Brain microvascular endothelial cell (primary cell): ENCODE results near the gene RBM27.
A peak's percentile ranks its signal among the peaks of the same experiment; 100 is the strongest.
"Not testable (repeated sequence)": the region's sequence is repeated elsewhere in the genome, so short reads cannot be mapped to it uniquely, and the experiment has no call there.

Experiments
- DNase-seq: peaks from one replicate; pipeline ENCODE4 v3.0.0-alpha.2; 2020
- H3K27ac ChIP-seq: fragments of 250-450 bp; sonication (Bioruptor Pico); 2 replicates; pipeline ENCODE4 v1.5.1; 2020; ENCODE audit warnings: mild to moderate bottlenecking, moderate library complexity
- H3K27me3 ChIP-seq: fragments of 250-450 bp; sonication (Bioruptor Pico); replicated peaks from 2 replicates; pipeline ENCODE4 v1.5.1; 2020; ENCODE audit warnings: mild to moderate bottlenecking
- H3K36me3 ChIP-seq: fragments of 250-450 bp; sonication (Bioruptor Pico); replicated peaks from 2 replicates; pipeline ENCODE4 v1.5.1; 2020; ENCODE audit warnings: mild to moderate bottlenecking
- H3K4me3 ChIP-seq: 2 replicates; pipeline ENCODE4 v1.5.1; 2011; ENCODE audit warnings: low read depth, mild to moderate bottlenecking, control low read depth, low read length, moderate library complexity
- in situ Hi-C: cut with HindIII; loops from 2 replicates; pipeline ENCODE4 v1.10.0; 2017; ENCODE audit warnings: low sequenced_read_pairs, low pct_ligation_motif_present
- TF ChIP-seq, protein P1 (sequence below): IDR thresholded peaks from 2 replicates; pipeline ENCODE4 v1.5.1; 2011; ENCODE audit warnings: low read depth, mild to moderate bottlenecking, moderate library complexity, low read length, control low read depth, inconsistent platforms; ENCODE audit errors: missing control alignments

Gene RBM27

DNA sequence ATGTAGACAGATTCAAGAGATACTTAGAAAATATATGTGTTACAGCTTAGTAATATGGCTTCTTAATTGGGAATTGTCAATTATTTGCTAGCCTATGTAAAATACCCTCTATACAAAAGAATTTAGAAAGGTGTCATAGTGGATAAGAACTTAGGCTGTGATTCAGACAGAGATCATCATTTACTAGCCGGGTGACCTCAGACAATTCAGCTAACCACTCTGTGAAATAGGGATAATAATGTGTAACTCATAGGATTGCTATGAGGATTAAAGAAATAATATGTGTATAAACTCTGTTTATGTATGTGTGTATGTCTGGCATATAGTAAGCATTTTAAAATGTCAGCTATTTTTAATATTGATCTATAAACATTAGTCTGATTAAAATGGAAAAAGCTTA, 15.0 kb upstream of the RBM27 start:
- in situ Hi-C loops: no loop called here
- peak; percentile 51 for DNase-seq
- H3K27ac ChIP-seq: no peak overlapping the region
- H3K36me3 ChIP-seq: no peaks in the 10 kb centered on the region
- no peak overlapping the region for H3K4me3 ChIP-seq
- TF ChIP-seq, protein P1, sequence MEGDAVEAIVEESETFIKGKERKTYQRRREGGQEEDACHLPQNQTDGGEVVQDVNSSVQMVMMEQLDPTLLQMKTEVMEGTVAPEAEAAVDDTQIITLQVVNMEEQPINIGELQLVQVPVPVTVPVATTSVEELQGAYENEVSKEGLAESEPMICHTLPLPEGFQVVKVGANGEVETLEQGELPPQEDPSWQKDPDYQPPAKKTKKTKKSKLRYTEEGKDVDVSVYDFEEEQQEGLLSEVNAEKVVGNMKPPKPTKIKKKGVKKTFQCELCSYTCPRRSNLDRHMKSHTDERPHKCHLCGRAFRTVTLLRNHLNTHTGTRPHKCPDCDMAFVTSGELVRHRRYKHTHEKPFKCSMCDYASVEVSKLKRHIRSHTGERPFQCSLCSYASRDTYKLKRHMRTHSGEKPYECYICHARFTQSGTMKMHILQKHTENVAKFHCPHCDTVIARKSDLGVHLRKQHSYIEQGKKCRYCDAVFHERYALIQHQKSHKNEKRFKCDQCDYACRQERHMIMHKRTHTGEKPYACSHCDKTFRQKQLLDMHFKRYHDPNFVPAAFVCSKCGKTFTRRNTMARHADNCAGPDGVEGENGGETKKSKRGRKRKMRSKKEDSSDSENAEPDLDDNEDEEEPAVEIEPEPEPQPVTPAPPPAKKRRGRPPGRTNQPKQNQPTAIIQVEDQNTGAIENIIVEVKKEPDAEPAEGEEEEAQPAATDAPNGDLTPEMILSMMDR: no peak
- no peaks in the 10 kb centered on the region for H3K27me3 ChIP-seq

DNA sequence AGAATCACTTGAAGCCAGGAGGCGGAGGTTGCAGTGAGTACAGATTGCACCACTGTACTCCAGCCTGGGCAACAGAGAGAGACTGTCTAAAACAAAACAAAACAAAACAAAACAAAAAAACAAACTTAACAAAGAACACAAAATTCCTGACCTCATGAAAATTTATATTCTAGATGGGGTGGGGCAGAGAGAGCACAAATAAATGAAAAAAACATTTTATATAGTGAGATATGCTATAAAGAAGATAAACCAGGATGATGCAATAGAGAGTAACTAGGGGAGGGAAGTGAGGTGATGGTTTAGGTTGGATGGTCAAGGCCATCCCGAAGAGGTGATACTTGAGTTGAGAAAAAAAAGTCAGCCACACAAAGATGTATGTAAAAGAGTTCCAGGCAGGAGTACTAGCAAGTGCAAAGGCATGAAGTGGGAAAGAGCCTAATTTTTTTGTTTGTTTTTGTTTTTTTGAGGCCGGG, 10.8 kb upstream of the RBM27 start:
- no peaks in the 10 kb centered on the region for H3K27me3 ChIP-seq
- TF ChIP-seq, protein P1: no peak
- no peak overlapping the region for H3K27ac ChIP-seq
- no peak overlapping the region for H3K4me3 ChIP-seq
- in situ Hi-C loops: no loop called here
- DNase-seq: no peak
- no peaks in the 10 kb centered on the region for H3K36me3 ChIP-seq

DNA sequence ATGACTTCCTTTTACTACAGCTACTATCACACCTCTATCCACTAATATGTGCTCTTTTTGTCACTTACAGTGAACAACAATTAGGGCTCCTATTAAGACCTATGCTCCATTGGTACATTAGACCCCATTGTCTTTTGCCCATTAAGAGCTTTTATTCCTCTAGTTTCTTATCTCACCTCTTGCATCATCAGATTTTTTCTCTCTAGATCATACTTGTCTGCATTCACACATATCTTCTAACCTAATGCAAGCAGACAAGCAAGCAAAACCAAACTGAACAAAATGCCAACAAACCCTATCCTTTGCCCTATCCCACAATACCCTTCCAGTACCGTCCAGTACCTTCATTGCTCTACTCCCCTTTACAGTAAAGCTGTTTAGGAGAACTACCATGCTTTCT, 10.1 kb upstream of the RBM27 start:
- TF ChIP-seq, protein P1: no peak
- DNase-seq: no peak
- Histone ChIP-seq H3K27me3 (no peaks in the 10 kb centered on the region), H3K27ac (no peak overlapping the region), H3K36me3 (no peaks in the 10 kb centered on the region), H3K4me3 (no peak overlapping the region)
- in situ Hi-C loops: no loop called here

DNA sequence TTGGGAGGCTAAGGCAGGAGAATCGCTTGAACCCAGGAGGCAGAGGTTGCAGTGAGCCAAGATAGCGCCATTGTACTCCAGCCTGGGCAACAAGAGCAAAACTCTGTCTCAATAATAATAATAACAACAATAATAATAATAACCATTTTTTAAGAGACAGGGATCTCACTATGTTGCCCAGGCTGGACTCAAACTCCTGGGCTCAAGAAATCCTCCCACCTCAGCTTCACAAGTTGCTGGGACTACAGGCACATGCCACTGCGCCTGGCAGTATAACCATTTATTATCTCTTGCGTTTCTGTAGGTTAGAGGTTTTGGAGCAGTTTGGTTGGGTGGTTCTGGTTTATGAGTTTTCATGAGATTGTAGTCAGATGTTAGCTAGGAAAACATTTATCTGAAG, 8.4 kb upstream of the RBM27 start:
- H3K27ac ChIP-seq, H3K36me3 ChIP-seq: not testable (repeated sequence)

DNA sequence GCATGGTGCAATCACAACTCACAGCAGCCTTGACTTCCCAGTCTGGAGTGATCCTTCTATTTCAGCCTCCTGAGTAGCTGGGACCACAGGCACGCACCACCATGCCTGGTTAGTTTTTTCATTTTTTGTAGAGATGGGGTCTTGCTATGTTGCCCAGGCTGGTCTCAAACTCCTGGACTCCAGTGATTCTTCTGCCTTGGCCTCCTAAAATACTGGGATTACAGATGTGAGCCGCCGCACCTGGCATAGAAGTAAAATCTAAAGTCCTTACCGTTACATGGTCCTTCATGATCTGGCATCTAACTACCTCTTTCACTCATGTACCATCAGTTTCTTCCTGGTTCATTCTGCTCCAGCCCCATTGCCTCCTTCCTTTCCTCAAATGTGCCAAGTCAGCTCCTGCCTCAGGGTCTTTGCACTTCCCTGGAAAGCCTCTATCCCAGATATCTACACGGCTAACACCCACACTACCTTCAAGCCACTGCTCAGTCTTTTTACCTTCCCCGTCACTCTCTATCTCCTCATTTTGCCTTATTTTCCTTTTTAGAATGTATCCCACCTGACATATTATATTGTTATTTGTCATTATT, 6.9 kb upstream of the RBM27 start:
- H3K27ac ChIP-seq: no peak overlapping the region
- no peaks in the 10 kb centered on the region for H3K36me3 ChIP-seq
- H3K4me3 ChIP-seq: no peak overlapping the region
- TF ChIP-seq, protein P1: no peak
- no peak for DNase-seq
- in situ Hi-C loops: no loop called here
- H3K27me3 ChIP-seq: no peaks in the 10 kb centered on the region

More for the DNA sequence above, 8.4 kb upstream of the RBM27 start:
- H3K4me3 ChIP-seq, DNase-seq, H3K27me3 ChIP-seq, in situ Hi-C loops: not testable (repeated sequence)

DNA sequence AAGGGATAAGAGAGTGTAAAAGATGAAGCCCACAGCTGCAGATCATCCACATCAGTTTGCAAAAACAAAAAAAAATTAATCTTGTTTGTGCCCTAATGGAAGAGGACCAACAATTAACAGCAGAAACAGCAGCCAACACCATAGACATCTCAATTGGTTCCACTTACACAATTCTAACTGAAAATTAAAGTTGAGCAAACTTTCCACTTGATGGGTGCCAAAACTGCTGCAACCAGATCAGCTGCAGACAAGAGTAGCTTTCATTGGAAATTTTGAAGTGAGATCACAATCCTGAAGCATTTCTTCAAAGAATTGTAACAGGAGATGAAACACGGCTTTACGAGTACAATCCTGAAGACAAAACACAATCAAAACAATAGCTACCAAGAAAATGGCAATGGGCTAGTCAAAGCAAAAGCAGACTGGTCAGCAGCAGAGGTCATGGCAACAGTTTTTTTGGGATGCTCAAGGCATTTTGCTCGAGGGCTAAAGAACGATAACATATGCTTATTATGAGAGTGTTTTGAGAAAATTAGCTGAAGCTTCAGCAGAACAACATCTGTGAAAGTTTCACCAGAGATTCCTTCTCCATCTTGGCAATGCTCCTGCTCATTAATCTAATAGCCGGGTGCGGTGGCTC, 4.1 kb upstream of the RBM27 start:
- in situ Hi-C loops: no loop called here
- no peak for DNase-seq
- TF ChIP-seq, protein P1: no peak
- Histone ChIP-seq H3K4me3 (no peak overlapping the region), H3K27ac (no peak overlapping the region), H3K36me3 (no peaks in the 10 kb centered on the region), H3K27me3 (no peaks in the 10 kb centered on the region)

DNA sequence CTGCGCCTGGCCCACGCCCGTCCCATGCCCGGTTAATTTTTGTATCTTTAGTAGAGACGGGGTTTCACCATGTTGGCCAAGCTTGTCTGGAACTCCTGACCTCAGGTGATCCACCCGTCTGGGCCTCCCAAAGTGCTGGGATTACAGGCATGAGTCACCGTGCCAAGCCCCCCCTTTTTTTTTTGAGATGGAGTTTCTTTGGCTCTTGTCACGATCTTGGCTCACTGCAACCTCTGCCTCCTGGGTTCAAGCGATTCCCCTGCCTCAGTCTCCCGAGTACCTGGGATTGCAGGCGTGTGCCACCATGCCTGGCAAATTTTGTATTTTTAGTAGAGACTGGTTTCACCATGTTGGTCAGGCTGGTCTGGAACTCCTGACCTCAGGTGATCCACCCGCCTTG, 1.6 kb upstream of the RBM27 start:
- H3K27me3 ChIP-seq, H3K27ac ChIP-seq, DNase-seq, in situ Hi-C loops, H3K4me3 ChIP-seq, H3K36me3 ChIP-seq: not testable (repeated sequence)
